PC-9 (cell line): ENCODE measurements around the gene CNGB1.

Experiments used
- CTCF ChIP-seq: fragments of 200-600 bp; sonication (generic); conservative IDR thresholded peaks from 2 replicates; pipeline ENCODE4 v1.6.1; 2017; ENCODE audit warnings: mixed run types, antibody characterized with exemption, mild to moderate bottlenecking, moderate library complexity
- EZH2 ChIP-seq: fragments of 200-600 bp; sonication (generic); IDR thresholded peaks from 2 replicates; pipeline ENCODE4 v1.8.0; 2017; ENCODE audit warnings: antibody characterized with exemption, low read depth

- TF ChIP-seq CTCF (no peak), EZH2 (no peak)
Observed at GRCh38 chr16:58013201-58013956, 42.5 kb upstream of the CNGB1 start.
